ENCODE results near the gene NKD1.
"Not testable (repeated sequence)": the region's sequence is repeated elsewhere in the genome, so short reads cannot be mapped to it uniquely, and the experiment has no call there.

The NKD1 gene

DNA sequence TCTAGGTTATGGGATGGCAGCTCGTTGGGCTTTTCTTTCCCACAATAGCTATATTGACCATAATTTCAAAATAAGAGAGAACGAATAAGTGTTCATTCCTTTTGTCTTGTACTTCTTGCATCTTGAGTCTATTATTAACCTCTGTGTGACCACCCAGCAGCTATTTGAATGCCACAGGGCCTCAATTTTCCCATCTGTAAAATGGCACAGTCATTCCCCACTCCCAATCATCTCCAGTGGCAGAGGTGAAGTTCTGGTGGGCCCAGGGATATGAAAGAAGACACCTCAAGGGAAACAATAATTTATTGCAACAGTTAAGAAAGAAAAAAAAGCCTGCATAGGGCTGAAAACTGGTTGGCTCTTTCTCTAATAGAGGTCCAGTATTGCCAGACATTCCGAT is 28.6 kb upstream of the NKD1 start:
- in situ Hi-C loops (cut with MboI; ENCODE audit: low sequenced_read_pairs): no loop called here

DNA sequence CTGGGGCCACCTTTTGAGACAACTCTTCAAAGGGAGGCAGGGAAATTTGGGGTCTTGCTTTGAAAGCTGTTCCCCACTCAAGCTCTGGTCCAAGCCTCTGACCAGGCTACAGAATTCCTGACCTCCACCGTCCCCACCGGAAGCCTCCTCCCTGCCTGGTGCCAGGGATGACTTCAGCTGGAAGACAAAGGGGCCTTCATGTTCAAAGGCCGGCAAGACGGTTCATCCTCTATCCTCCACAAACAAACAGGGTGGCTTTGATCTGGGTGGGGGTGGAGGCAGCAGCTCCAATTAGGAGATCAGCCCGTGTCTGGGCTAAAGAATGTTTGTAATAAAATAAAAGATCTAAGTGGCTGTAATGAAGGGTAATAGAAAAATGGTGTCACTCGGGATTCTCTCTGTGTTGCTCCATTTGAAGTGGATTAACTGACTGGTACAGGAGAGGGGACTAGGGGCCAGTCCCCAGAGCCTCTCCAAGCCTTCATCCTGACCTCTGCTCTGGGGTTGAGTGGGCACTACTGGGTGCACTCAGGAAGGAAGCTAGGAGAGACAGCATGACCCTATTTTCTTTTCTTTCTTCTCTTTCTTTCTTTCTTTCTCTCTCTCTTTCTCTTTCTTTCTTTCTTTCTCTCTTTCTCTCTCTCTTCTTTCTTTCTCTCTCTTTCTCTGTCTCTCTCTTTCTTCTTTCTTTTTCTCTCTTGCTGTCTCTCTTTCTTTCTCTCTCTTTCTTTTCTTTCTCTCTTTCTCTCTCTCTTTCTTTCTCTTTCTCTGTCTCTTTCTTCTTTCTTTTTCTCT is 27.5 kb upstream of the NKD1 start:
- in situ Hi-C loops (cut with MboI; ENCODE audit: low sequenced_read_pairs): no loop called here

DNA sequence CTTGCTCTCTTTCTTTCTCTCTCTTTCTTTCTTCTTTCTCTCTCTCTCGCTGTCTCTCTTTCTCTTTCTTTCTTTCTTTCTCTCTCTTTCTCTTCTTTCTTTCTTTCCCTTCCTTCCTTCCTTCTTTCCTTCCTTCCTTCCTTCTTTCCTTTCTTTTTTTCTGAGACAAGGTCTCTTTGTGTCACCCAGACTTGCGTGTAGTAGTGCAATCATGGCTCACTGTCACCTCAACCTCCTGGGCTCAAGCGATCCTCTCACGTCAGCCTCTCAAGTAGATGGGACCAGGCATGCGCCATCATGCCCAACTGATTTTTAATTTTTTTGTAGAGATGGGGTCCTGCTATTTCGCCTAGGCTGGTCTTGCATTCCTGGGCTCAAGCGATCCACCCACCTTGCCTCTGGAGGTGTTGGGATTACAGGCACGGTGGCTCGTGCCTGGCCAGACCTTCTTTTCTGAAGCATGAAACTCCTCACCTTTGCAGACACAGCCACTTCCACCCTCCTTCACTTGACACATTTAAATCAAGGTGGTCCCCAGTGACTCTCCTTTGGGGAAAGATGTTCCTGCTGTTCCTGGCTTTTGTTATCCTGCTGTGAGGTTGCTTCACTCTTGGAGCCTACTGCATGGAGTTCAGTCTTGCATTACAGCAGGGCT is 26.8 kb upstream of the NKD1 start:
- in situ Hi-C loops (cut with MboI; ENCODE audit: low sequenced_read_pairs): no loop called here

DNA sequence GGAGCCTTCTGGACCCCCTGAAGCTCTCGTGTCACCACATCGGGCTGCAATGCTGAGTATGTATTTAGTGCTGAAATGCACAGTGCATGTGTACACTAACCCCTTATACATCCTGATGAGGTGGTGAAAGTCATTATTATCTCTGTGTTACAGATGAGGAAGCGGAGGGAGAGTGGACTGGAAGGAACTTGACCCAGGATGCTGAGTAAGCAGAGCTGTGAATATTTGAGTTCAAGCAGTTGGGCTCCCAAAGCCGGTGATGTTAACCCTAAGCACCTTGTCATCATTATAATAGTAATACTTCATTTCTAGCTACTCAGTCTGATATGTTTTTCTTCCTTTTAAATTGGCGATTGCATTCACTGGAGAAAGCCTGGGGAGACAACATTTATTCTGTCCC is 25.9 kb upstream of the NKD1 start:
- in situ Hi-C loops (cut with MboI; ENCODE audit: low sequenced_read_pairs): no loop called here

DNA sequence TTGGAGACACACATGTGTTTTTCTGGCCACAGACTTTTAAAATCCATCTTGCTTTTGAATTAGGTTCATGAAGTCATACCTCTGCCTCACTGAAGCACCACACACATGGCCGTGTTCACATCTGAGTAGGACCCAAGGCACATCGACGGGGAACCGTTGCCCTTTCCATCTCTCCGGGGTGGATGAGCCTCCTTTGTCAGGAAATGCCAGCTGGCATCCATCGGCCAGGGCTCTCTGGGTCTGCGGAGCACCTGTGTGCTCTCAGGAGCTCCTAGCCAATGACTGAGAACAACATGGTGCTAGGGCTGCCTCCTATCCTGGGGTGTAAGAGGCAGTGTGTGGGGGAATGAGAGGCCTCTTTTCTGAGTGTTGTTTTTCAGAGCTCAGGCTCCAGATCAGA is 24.5 kb upstream of the NKD1 start:
- in situ Hi-C loops (cut with MboI; ENCODE audit: low sequenced_read_pairs): no loop called here

DNA sequence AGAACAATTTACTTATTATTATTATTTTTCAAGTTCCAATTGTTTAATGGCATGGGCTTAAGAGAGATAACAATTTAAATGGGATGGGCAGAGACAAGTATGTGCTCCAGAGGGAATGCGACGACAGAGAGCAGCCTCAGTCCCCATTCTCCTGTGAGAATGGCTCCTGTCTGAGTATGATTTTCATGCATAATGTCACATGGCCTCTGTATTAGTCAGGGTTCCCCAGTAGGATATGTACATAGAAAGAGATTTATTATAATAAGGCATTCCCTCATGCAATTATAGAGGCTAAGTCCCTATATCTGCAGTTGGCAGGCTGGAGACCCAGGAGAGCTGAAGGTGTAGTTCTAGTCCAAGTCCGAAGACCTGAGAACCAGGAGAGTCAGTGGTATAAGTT is 22.9 kb upstream of the NKD1 start:
- in situ Hi-C loops (cut with MboI; ENCODE audit: low sequenced_read_pairs): no loop called here

DNA sequence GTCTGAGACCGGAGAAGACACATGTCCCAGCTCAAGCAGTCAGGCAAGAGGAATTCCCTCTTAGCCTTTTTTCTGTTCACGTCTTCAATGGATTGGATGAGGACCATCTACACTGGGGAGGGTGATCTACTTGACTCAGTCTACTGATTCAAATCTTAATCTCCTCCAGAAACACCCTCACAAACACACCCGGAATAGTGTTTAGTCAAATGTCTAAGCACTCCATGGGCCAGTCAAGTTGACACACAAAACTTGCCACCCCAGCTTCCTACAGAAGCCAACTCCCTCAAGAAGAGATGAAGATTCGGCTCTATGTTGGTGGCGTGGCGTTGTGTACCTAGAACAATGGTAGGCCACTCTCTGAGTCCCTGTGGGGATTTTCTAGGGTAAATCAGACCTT is 22.5 kb upstream of the NKD1 start:
- in situ Hi-C loops (cut with MboI; ENCODE audit: low sequenced_read_pairs): no loop called here

DNA sequence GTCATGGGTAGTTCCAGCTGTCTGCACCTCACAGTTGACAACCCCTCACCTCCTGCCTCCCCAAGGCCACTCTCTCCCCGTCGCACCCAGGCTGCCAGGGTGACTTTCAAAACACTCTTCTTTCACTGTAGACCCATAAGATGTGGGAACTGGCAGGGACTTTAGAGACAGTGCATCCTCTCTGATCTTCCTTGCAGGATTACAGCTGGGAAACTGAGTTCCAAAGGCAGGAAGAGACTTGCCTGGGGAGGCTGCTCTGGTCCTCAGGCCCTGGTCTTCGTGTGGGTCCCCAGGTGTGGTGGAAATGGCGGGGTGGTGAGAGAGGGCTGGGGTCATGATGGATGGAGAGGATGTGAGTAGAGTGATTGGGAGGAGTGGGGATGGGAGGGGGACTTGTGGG is 21.9 kb upstream of the NKD1 start:
- in situ Hi-C loops (cut with MboI; ENCODE audit: low sequenced_read_pairs): no loop called here

DNA sequence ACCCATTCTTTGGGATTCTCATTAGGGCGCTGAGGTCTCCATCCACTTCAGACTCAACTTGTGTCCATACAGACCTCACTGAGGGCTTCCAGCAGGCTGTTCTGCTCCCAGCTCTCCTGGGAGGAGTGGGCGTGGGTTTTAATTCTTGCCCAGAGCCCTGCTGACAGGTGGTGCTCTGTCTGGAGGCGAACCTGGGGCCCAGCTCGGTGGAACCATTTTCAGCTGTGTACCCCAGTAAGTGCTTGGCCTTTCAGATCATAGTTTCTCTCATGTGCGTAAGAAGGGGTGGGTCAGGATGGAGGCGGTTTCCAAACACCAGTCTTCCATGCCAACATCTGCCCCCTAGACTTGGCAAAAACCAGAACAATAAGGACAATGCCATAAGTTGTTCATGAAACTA is 21.4 kb upstream of the NKD1 start:
- in situ Hi-C loops (cut with MboI; ENCODE audit: low sequenced_read_pairs): no loop called here

DNA sequence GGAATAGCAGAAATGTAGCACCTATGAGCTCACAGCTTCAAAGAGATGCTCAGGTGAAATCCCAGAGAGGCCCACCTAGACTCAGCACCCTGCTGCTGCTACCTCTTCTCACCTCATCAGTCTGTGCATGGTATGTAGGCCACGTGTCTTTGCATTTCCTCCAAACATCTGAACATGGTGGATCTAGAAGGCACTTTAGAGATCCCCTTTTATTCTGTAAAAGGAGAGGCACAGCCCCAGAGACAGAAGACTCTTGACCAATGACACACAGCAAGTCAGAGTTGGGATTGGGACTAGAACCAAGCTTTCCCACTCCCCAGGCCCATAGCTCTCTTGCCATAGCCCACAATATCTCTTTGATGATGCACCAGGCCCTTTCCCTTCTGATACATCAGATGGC is 19.4 kb upstream of the NKD1 start:
- in situ Hi-C loops (cut with MboI; ENCODE audit: low sequenced_read_pairs): no loop called here

DNA sequence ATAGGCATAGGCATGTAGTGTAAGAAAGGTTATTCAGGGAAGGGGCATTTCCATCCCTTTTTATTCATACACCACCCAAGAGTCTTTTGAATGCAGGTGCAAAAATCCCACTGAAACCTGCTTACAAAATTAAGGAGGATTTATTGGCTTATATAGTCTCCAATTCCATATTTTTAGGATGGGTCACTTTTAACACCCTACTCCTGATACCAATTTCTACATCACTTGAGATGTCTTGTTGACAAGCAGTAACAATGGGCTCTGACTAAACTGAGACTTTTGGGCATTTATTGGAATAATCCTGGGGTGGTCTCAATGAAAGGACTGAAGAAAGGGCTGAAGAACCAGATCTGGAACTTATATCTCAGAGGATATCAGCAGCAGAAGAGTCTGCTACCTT is 18.9 kb upstream of the NKD1 start:
- in situ Hi-C loops (cut with MboI; ENCODE audit: low sequenced_read_pairs): no loop called here

DNA sequence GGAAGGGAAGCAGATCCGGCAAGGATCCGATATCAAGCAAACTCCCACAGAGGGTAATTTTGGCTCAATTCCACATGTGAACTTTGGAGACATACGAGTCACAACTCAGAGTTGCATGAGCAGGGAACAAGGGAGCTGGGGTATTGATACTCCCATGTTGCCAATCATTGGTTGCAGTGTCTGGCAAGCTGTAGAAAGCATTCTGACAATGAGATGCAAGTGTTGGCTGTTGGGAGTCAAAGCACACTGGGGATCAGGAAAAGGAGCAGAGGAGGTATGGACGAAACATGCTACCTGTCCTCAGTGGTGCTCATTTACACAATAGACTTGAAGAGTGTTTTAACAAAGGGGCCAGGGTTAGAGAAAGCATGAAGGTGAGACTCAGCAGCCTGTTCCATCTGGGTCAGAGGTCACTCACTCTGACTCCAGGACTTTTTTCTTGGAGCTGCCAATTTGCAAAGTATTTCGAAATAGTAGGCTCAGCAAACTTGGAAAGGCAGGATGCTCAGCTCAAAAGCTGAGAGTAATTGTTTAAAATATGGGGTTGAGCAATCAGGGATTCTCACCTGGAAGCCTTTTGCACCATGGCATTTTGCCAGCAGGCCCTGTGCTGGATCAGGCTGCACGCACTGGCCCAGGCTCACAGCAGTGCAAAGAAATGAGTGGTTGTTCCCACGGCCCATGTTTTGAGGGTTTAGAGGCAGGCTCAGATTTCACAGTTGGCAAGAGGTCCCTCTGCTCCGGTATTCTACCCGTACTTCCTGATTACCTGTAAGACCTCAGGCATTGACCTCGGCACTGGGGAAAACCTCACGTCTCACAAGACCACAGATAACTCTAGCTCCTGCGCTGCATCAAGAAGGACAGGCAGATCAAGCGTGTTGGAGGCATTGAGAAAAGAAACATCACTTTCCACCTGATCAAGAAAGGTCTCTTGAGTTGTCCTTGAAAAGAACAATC is 17.6 kb upstream of the NKD1 start:
- in situ Hi-C loops (cut with MboI; ENCODE audit: low sequenced_read_pairs): no loop called here

DNA sequence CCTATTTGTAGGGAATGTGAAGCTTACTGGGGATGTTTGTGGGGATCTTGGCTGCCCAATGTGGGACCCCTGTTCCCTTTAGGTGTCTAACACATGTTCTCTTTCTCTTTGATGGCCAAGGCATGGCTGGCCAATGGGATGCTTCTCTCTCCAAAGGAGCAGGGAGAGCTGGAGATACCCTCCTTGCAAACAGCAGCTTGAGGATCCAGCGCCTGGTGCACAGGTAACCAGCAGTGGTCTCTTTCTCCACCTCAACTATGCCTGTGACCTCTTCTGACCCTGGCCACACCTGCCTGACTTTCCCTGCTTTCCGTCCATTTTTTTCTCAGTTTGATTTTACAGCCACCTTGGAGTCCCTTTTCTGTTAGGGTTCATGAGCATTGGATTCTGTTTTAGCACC is 16.8 kb upstream of the NKD1 start:
- in situ Hi-C loops (cut with MboI; ENCODE audit: low sequenced_read_pairs): no loop called here

DNA sequence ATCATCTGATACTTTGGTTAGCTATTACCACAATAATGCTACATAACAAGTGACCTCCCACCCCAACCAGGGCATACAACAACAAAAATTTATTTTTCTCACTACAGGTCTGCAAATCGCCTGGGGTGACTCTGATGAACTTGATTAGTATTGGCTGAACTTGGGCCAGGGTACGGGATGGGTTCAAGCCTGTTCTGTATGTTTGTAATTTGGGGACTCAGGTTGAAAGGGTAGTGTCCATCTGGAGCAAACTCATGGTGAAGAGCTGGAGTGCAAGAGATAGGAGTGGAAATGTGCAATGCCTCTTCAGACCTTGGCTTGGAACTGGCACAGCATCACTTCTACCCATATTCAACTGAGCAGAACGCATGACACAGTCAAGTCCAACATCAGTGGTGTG is 16.3 kb upstream of the NKD1 start:
- in situ Hi-C loops (cut with MboI; ENCODE audit: low sequenced_read_pairs): no loop called here

DNA sequence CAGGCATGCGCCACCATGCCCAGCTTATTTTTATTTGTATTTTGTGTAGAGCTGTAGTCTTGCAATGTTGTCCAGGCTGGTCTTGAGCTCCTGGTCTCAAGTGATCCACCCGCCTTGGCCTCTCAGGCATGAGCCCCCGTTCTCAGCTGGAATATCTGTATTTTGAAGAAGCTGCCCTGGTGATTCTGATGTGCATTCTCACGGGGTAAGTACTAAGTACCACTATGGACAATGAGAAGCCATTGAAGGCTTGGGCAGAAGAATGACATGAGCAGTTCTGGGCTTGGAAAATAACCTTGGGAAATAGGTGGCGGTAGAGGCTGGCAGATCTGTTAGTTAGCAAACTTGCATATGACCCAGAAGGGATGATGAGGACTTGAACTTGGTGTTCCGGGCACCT is 15.6 kb upstream of the NKD1 start:
- in situ Hi-C loops (cut with MboI; ENCODE audit: low sequenced_read_pairs): no loop called here

DNA sequence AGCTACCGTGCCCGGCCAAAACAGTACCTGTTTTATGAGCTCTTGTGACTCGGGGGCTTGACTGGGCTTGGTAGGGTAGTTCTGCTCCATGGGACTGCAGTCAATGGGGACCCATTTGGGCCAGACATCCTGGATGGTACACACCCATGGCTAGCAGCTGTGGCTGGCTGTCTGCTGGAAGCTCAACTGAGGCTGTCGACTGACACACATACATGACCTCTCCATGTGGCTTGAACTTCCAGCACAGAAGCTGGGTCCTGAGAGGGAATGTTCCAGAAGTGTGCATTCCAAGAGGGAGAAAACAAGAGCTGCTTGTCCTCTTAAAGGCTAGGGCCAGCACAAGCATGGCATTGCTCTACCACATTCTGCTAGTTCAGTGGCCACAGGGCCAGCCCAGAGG is 14.9 kb upstream of the NKD1 start:
- in situ Hi-C loops (cut with MboI; ENCODE audit: low sequenced_read_pairs): no loop called here

DNA sequence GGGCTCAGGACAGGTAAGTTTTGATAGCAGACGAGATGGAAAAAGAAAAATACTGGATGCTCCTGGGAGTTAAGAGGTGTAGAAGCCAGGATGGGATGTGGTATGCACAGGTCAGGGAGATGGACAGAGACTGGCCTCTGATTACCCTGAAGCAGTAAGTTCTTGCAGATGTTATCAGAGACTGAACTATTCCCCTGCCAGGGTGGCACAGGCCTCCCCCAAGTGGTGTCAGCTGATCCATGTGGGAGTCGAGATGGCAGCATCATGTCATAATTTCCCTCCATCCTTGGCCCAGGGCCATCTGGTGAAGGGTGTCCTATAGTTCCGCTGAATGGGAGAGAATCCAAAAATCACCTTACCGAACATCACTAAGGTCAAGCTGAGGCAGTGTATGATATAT is 14.1 kb upstream of the NKD1 start:
- in situ Hi-C loops (cut with MboI; ENCODE audit: low sequenced_read_pairs): no loop called here

DNA sequence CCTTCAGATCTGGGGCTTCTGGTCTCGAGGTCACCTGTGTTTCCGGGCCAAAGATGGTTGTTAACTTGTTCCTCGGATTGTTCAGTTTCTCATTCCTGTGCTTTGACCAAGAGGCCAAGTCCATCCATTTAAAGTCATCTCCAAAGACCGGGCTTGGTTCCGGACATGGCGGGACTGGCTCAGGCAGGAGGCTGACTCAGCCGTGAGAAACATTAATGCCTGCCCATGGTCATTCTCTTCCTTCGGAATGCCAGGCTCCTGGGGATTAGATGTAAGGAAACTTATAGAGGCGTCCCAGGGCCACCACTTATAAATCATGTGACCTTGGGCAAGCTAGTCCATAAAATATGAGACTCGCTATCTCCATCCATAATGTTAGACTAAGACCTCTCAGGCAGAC is 13.6 kb upstream of the NKD1 start:
- in situ Hi-C loops (cut with MboI; ENCODE audit: low sequenced_read_pairs): no loop called here

DNA sequence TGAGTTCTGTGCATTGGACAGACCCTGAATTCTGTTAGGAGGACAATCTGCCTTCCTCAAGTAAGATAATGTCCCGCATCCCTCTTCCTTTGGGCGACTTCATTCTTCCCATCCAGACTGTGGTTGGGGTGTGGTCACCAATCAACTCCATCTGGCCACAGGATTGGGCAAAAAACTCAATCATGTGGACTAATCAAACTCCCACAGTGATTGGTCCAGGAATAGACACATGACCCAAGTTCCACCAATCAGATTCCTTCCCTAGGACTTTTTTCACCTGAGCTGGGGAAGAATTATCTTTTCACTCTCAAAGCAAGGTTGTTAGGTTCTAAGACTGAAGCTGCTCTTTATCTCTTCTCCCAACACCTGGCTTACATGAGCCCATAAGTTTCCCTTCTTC is 13.2 kb upstream of the NKD1 start:
- in situ Hi-C loops (cut with MboI; ENCODE audit: low sequenced_read_pairs): no loop called here

DNA sequence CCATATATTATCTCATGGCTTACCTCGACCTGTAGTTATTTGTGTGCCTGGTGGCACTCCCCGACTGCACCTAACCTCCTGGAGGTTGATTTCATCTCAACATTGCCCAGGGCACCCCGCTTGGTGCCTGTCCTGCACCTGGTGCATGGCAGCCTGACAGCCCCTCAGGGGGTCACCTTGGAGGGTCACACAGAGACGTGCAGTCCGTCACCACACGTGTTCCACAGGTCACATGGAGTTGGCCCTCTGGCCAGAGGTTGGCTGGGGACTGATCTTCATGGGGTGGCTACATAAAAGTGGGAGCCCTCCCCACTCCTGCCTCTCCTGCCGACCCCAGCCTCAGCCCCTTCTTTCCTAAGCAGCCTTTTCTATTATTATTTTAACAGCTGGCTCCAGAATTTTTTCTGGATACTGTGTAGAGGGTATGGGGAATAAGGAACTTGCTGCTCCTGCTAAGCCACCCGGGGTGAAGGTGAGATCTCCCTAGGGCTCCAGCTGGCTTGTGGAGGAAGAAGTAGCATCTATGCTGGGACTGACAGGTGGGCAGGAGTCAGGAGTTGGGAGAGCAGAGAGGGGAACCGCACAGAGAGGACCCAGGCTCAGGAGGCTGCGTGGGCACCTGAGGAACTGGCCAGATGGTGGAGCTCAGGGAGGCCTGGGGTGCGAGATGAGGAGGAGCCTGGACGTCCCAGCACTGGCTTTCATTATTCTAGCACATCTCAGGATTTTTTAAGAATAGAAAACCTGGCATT is 12.5 kb upstream of the NKD1 start:
- in situ Hi-C loops (cut with MboI; ENCODE audit: low sequenced_read_pairs): no loop called here

DNA sequence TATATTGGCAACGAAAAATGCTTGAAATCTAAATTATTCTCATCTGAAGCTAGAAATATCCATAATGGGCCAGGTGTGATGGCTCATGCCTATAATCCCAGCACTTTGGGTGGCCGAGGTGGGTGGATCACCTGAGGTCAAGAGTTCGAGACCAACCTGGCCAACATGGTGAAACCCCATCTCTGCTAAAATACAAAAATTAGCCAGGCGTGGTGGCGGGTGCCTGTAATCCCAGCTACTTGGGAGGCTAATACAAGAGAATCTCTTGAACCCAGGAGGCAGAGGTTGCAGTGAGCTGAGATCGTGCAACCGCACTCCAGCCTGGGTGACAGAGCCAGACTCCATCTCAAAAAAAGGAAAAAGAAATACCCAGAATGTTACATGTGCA is 11.9 kb upstream of the NKD1 start:
- in situ Hi-C loops (cut with MboI; ENCODE audit: low sequenced_read_pairs): not testable (repeated sequence)
